Stimulated activated CD4-positive, alpha-beta T cell treated with anti-CD3 and anti-CD28 coated beads, Interleukin-12 subunit alpha, Interleukin-12 subunit beta, amount 100 ng/mL, for 4 hours (primary cell): ENCODE measurements around the gene RIMS1.

Experiments used
- DNase-seq: peaks from one replicate; pipeline ENCODE4 v3.0.0-alpha.2; 2020

Gene RIMS1

DNA sequence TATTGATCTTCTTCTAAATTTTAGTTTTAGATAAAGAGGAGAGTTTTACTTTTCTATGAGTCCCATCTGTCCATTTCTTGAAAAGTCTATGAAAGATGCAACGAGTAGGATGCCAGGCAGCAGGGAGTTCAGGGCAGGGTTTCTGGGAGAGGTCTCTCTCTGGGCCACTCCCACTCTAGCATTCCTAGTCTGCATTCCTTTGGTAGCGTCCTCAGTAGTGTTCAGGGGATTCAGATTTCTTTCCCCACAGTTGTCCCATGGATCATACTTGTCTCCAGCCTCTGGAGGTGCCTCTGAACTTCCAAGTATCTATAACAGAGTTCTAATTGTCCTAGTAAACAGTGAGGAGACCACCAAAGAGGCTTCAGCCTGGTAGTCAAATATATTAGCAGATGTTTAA, 225.3 kb downstream of the RIMS1 start:
- DNase-seq: no peak

DNA sequence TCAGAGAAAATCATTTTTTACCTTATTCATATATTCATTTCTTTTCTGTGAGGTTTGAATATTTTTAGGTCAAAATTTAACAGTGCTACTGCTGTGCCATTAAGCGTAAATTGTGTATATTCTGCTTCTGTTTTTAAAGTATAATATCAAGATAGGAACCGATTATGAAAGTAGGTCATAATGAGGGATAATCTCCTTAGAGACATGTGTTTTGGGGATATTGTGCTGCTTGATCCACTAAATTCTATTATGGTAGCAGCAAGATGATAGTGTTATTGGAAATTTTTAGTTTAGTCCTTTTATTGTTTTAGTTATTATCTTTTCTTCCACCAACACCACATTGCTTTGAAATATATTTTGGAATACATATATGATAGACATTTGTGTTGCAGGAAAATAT, 244.0 kb downstream of the RIMS1 start:
- no peak for DNase-seq

DNA sequence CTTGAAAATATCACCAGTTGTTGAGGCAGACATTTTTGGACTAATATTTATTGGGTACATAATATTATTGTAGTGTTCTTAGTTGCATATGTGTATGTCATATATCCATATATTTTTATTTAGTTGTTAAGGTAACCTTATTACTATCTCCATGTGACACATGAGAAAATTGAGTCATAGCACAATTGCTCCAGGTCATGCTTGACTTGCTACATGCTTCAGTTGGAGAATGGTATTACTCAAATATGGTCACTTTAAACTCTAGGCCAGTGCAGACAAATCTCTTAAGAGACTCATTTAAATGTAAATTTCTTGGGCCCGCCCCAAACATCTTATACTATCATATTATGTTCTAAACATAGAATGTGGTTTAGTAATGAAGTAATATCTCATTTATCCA, 246.1 kb downstream of the RIMS1 start:
- no peak for DNase-seq

DNA sequence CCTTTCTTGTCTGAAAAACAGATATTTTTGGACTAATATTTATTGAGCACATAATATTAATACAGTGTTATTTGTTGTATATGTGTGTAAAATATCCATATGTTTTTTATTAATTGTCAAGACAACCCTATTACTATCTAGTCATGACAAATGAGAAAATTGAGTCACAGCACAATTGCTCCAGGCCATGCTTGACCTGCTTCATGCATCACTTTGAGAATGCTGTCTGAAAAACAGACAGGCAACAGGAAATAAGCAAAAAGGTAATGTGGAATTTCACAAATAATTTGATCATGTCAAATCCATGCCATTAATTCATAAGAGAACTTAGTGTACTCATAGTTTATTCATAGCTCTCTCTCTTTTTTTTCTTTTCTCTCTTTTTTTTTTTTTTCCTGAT, 246.5 kb downstream of the RIMS1 start:
- DNase-seq: no peak

DNA sequence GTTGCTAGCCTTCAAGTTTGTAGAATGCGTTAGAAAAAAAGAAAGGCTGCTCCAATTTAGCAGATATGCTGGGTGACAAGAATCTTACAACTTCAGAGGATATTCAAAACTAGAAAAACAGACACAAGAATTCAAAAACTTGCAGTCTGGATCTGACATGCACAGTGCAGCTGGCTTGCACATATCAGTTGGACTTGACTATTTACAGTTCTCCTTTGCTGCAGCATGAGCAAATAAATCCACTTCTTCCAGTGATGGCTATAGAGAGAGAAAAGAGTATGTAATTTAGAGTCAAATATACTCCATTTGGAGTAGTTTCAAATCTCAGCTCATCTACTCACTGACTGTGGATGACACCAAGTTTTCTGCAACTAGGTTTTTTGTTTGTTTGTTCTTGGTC, 247.0 kb downstream of the RIMS1 start:
- no peak for DNase-seq

DNA sequence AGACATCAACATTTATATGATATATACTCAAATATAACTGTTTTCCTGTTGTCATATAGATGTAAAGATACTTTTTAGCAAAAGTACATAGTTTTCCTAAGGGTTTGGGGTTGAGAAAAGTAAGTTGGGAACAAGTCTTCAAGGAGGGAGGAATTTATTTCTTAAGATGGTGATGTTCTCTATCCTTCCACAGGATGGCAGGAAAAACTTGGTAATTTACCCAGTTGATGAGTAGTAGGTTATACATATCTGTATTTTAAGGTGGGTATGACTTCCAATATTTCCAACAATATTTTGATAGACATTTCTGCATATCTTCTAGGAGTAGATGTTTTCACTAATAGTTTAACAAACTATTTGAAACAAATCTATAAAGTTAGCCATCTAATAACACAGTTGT, 254.4 kb downstream of the RIMS1 start:
- no peak for DNase-seq

DNA sequence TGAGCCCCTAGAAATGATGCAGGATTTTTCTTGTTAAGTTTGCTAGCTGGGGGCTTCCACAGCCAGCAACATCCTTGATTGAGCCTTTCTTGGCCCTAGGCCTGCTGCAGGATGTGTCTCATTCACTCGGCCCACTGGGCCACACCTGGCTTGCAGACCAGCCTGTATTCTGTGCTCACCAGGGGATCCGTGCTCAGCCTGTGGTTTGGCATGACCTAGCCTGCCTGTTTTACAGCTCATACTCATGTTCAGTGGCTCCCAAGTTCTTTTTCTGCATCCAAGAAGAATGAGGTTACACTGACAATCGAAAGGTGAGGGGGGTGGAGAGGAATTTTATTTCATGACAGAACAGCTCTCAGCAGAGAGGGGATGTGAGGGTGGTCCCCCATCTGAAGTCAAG, 263.4 kb downstream of the RIMS1 start:
- DNase-seq: no peak

DNA sequence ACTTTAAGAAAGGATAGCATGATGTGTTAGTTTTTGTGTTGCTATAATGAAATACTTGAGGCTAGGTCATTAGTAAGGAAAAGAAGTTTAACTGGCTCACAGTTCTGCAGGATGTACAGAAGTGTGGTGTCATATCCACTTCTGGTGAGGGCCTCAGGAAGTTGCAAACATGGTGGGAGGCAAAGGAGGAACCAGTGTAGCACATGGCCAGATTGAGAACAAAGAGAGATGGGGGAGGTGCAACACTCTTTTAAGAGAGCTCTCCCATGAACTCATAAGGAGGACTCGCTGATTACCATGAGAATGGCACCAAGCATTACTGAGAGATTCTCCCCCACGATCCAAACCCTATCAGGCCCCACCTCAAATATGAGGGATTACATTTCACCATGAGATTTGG, 265.4 kb downstream of the RIMS1 start:
- no peak for DNase-seq

DNA sequence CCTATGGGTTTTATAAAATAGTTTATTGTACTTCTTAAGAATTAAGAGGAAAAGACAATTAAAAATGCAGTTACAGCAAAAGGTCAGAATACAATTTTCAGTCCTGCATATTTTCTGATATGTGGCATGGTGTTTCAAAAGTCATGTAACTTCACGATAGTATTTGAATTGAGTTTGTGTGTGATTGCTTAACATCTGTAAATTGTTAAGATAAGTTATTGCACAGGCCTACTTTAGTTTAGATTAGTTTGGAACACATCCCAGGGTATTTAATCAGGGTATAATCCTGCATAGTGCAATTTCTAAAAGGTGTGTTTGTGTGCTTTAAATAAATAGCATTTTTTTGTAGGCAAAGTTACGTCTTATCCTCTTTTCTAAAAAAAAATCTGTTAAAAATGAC, 289.6 kb downstream of the RIMS1 start:
- no peak for DNase-seq

DNA sequence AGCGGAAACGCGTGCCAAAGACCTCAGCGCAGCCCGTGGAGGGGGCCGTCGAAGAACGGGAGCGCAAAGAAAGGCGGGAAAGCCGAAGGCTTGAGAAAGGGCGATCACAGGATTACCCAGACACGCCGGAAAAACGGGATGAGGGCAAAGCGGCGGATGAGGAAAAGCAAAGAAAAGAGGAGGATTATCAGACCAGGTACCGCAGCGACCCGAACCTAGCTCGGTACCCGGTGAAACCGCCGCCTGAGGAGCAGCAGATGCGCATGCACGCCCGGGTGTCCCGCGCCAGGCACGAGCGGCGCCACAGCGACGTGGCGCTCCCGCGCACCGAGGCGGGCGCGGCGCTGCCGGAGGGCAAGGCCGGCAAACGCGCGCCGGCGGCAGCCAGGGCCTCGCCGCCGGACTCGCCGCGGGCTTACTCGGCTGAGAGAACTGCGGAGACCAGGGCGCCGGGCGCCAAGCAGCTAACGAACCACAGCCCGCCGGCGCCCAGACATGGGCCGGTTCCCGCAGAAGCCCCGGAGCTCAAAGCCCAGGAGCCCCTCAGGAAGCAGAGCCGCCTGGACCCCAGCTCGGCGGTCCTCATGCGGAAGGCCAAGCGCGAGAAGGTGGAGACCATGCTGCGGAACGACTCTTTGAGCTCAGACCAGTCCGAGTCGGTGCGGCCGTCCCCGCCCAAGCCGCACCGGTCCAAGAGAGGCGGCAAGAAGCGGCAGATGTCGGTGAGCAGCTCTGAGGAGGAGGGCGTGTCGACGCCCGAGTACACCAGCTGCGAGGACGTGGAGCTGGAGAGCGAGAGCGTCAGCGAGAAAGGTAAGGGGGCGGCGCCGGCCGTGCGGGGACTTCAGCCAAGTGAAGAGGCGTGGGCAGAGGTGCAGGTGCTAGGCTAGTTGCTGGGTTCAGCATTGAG, 296.2 kb downstream of the RIMS1 start:
- no peak for DNase-seq

DNA sequence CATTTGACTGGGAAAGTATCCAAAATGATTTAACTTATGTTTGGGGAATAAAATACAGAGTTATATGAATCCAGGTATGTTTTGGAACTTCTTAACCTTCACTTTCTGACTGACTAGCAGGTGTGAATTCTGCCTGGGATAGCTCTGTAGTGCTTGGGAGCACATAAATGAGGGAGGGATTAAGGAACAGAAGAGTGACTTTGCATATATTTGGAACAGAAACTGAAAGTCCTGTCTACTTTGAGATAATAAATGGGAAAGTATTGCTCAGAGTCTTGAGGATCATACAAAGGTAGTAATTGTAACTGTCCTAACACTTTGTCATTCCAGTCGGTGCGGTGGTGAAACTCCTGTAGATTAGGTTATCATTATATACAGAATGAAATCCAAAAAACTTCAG, 317.6 kb downstream of the RIMS1 start:
- DNase-seq: no peak

DNA sequence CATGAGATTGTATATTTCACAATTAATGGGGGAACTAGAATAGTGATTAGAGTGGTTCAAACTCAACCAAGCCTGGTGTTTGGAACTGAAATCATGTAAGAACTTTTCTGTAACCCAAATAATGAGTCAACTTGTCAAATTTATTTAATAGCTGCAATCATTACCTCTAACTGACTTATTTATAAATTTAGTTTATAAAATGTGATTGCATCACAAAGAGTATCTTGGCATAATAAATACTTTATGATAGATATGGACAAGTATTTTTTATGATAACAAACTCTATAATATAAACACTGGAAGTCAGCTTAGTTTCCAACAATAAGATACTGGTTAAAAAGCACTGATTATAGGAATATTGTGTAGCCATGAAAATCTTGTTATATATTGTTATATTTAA, 319.1 kb downstream of the RIMS1 start:
- no peak for DNase-seq

DNA sequence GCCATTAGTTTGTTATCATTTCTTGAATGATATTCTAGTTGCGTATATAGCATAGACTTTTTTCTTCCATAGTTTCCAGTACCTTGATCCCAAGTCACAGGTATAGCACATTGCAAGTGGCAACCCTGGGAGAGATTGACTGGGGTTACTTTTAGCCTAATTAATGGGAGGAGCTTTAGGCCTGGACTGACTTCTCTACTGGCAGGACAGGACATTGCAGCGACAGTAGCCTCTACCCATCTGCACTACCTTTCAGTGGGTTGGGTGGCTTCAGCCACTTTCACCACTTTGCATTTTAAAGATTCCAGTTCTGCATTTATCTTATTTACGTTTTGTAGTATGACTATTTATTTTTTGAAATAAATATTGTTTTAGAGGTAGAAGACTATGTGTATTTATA, 320.3 kb downstream of the RIMS1 start:
- DNase-seq: no peak

DNA sequence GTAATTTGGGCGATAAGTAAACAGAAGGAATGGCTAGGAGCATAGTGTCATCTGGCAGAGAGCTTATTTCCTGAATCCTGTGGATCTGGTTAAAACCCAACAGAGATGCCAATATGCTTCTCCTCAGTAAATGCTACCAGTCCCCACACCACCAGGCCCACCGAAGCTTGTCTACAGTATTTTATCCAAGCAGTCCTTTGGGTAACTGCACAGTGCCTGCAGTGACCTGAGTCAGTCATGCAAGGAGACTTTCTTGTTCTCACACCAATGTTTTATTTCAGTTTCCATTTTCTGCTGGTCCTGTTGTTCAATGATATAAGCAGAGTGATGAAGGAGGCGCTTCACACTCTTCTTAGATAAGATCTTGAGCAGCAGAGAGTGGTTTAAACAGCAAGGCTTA, 326.3 kb downstream of the RIMS1 start:
- DNase-seq: no peak

DNA sequence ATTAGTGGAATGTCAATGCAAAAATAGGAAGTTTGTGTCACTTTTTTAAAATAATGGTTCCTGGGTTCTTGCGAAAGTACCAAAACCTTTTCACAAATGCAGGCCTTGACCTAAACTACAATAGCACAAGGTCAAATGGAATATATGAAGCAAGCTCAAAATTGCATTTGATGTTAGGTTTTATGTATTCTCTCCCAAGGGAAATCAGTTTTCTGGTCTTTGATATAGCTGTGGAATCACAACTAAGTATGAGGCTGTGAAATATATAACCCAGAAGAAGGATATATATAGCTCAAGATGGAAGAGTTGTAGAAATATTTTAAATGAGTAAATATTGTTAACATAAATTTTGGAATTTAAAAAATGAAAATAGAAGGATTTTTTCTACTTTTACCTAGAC, 327.3 kb downstream of the RIMS1 start:
- DNase-seq: no peak

DNA sequence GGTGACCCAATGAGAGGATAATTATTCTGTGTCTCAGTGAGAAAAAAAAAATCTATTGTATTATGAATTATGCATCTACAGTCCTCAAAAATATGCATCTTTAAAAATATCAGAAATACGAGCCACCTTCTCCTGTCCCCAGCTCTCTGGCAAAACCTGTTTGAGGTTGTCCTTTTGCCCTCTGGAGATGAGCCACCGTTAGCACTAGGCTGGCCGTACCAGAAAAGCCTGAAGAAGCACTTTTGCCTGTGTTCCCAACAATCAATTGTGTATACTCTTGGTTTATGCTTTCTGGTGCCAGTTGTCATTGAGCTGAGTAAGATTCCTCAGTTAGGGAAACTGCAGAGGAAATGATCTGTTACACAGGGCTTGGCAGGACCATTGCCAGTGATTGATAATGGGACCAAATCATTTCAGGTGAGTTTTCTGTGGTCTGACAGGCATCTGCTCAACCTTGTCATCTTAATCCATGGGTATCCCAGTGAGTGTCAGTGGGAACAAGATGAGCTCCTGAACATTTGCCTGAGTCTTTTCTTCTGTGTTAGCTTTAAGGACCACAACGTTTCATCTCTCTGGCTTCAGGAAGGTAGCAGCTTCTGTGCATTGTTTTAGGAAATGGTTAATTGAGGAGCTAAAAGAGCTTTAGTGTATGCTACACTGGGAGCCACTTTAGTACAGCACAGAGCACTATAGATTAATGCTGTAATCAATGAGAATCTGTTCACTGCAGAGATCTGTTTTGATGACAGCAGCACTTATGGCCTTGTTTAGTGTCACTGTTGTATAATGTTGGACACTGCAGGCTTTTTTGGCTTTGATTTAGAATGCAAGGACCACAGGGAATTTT, 330.1 kb downstream of the RIMS1 start:
- no peak for DNase-seq

DNA sequence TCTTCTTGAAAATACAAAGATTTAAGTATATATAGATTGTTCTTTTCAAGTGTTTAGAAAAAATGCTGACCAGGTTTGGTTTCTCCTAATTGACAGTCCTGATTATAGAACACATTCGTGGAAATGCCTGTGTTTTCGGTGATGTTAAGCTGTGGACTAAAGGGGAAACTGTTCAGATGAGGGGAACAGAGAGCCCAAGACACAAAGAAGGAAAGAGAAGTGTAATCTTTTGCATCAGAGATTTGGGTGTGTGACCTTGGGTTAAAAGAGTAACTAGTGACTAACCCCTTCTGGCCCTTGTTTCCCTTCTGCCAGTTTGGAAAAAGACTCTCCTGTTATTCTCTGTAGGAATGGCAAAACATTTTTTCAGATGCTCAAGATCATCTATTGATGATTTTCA, 331.3 kb downstream of the RIMS1 start:
- no peak for DNase-seq

DNA sequence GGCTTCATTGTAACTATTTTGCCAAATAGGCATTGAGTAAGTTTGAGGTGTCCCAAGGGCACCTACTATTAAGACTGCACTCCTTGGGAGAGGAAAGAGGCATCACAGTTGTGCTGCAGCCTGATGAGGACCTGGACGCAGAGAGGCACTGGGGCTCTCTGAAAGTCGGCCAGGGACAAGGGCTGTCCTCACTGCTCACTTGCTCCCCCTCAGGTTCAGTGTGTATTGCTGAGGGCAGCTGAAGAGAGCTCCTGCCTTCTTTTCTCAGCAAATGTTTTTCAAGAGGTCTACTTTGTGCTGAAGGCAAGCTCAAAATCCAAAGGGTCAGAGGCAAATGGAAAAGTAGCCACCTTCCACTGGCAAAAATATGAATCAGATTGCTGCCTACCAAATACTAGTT, 331.8 kb downstream of the RIMS1 start:
- no peak for DNase-seq

DNA sequence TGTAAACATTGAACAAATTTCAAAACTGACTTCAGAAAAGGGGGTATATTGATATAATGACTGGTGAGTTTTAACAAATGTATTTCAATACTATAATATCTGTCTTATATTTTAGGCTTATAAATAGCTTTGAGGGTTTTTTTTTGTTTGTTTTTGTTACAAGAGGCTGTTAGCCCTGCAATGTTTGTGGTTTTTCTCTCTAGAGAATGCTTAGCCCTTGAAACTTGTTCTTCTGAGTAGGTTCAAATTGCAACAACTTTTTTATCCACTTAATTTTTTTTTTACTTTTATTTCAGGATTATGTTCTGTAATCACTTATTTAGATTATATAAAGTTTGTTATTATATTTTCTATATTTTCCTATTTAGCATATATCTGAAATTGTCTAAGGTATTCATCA, 333.2 kb downstream of the RIMS1 start:
- no peak for DNase-seq

DNA sequence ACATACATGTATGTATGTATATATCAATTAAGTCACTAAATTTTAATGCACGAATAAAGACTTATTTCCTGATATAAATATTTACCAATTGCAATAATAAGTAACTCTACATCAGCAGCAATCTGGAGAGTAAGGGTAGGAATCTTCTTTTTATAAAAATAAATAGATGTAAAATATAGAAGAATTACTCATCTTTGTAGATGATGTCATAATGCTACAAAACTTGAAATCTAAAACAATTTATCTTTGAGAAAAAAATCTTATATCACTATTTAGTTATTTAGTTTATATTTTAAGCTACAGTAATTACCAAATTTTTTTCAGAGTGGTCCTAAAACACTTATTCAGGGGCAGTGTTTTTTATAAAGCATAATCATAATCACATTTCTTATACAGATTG, 351.7 kb downstream of the RIMS1 start:
- DNase-seq: no peak

DNA sequence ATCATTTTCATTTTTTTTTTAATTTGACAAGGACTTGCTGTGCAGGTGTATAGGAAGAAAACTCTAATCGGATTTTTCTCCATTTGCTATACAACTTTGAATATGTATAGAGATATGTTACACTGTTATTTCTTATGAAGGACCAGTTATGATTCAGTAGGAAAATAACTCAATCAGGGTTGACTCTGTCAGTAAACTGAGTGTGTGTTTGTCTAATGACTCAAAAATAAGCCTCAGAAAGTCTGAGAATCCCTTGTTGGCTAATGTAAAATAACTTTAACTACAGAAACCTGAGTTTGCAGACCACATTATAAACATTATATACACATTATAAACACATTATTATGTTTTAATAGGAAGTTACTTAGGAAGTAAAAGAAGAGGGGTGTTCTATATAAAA, 352.6 kb downstream of the RIMS1 start:
- no peak for DNase-seq

DNA sequence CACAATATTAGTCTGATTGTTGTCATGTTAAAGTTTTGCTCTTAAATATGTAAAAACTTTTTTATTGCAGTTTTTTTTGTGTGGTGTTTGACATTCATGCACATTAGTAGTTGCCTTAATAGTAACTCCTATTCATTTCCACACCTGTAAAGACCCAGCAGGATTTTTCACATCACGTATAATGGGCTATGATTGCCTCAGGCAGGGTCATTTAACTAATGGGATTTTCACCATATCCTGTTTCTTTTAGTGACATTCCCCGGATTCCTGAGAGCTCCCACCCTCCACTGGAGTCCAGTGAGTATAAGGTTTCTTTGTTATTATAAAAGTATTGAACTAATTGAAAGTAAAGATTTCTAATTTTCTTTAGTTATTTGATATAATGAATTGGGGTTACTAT, 359.2 kb downstream of the RIMS1 start:
- DNase-seq: no peak

DNA sequence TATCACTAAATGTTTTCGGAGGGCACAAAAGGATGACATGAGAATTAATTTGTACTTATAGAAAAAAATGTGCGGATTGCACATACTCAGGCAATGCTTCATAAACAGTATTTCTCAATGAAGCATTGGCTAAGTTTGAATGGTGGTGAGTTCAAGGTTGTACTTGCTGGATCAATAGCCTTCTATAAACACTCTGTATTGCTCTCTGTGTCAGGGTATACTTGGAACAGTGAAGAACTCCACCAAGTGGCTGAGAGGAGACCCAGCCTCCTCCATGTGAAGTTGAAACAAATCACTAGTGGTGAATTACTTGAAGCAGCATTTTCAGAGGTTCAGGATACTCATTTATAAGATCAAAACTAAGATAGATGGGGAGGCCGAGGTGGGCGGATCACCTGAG, 360.6 kb downstream of the RIMS1 start:
- DNase-seq: no peak

DNA sequence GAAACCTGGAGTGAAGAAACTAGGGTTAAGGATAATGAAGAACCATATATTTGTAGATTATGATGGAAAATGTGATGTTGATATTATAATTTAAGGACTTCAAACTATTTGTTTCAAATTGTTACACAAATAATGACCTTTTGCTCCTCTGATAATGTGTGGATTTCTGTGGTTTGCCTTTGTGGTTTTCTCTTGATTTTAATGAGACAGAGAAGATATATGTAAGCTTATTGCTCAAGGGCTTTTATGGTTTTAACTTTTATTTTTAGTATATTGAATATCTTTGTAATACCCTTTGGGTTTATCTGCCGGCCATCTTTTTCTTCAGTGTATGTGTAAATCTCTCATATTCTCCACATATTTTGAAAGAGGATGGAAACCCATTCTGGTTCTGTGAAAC, 362.3 kb downstream of the RIMS1 start:
- DNase-seq: no peak
